GM23248 (cell line): ENCODE data around the gene MMP1. TPM values are rescaled to one million over a fixed set of nuclear protein-coding genes. Genes with fewer than 3 reads are reported as not detected.

Experiments used
- polyA plus RNA-seq: library from polyadenylated mRNA; unstranded; fragments of >200 nt; fragmentation: Nextera tagmentation; extraction: Ambion mirVana; gene quantifications from 2 replicates; pipeline ENCODE4 v1.2.1, GENCODE V29; 2016
- total RNA-seq: library from RNA; depleted of rRNA; stranded (reverse); fragments of >200 nt; shearing (Covaris generic); gene quantifications from 2 replicates; pipeline ENCODE4 v1.2.3, GENCODE V29; 2014; rRNA removed

MMP1 gene
- total and polyA plus RNA-seq, 2 experiments from 2014 or later: 34.5 to 53.2 TPM

Other genes starting within 250 kb of the MMP1 start
- not detected in 2 replicates for gene MMP20, start 172.8 kb downstream of the MMP1 start, total RNA-seq
- not detected in 2 replicates for gene MMP20, start 172.8 kb downstream of the MMP1 start, polyA plus RNA-seq
- not detected in 2 replicates for gene MMP27, start 92.4 kb downstream of the MMP1 start, total RNA-seq
- gene MMP27, start 92.4 kb downstream of the MMP1 start, polyA plus RNA-seq: 0.09 TPM in 1 of 2 replicates, not detected in the other
- not detected in 2 replicates for gene MMP8, start 73.2 kb downstream of the MMP1 start, total RNA-seq
- gene MMP8, start 73.2 kb downstream of the MMP1 start, polyA plus RNA-seq: not detected in 2 replicates
- gene MMP10, start 17.5 kb downstream of the MMP1 start, total RNA-seq: 0.97 and 2.3 TPM in 2 replicates
- gene MMP10, start 17.5 kb downstream of the MMP1 start, polyA plus RNA-seq: 1.0 and 1.1 TPM in 2 replicates
- 16.1 and 19.1 TPM in 2 replicates for gene MMP3, start 45.4 kb upstream of the MMP1 start, total RNA-seq
- gene MMP3, start 45.4 kb upstream of the MMP1 start, polyA plus RNA-seq: 18.8 and 24.4 TPM in 2 replicates
- gene MMP12, start 76.8 kb upstream of the MMP1 start, total RNA-seq: 0.51 and 0.76 TPM in 2 replicates
- gene MMP12, start 76.8 kb upstream of the MMP1 start, polyA plus RNA-seq: 0.19 and 0.41 TPM in 2 replicates
- gene MMP13, start 157.6 kb upstream of the MMP1 start, total RNA-seq: not detected in 2 replicates
- not detected in 2 replicates for gene MMP13, start 157.6 kb upstream of the MMP1 start, polyA plus RNA-seq